GM12892 (cell line): ENCODE data around the gene FAS.

Experiments
- POLR2A ChIP-seq: IDR thresholded peaks from 2 replicates; pipeline ENCODE4 v1.6.1; 2011; ENCODE audit warnings: low read depth, low read length, control low read depth
- POLR2AphosphoS5 ChIP-seq: IDR thresholded peaks from 2 replicates; pipeline ENCODE4 v1.6.1; 2011; ENCODE audit warnings: low read depth, low read length, control low read depth

DNA sequence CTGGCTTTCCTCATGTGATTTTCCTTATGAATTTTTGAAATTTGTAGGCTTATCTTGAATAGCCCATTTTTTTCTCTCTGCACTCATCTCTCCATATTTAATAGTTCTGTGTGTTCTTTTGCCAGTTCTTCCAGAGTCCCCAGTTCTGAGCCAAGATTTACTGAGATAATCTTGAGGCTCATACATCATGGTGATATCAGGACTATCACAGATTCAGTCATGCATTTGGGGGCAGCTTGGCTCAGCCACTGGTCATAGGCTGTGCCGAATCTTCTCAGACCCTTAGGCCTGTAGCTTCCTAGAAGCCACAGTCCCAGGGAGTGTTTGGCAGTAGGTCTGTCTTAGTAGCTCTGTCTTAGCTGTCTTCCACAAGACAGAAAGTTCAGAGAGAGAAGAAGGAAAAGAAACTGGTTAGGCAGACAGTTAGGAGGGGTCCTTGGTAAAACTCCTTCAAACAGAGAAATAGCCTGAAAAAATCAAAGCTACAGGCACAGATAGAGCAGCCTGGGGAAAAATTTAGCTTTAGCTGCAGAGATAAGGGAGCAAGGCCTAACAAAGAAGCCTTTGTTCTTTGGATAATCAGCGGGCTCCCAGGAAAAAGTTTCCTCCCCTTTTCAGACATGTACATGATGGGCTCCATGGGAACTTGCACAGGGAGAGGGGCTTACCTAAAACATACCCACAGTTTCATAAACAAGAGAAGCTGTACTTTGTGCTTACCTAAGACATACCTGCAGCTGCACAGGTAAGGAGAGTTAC is 29.1 kb downstream of the FAS start:
- no peak for TF ChIP-seq POLR2AphosphoS5
- no peak for TF ChIP-seq POLR2A
